ENCODE measurements around the gene CPAMD8.

The CPAMD8 gene

GRCh38 chr19:17043744-17044143, 17.1 kb upstream of the CPAMD8 start:
- Histone ChIP-seq H3K4me1 (ENCODE audit: control extremely low read depth in 1 of 4, control insufficient read depth in 4 of 4, insufficient read depth in 4 of 4, low read length in 3 of 4) (no peaks in the 10 kb centered on the region), H3K4me3 (ENCODE audit: control insufficient read depth in 1 of 7, extremely low read depth in 1 of 7, insufficient read depth in 4 of 7, low read depth in 2 of 7, low read length in 6 of 7) (no peak overlapping the region), H3K36me3 (ENCODE audit: control insufficient read depth in 4 of 4, insufficient read depth in 4 of 4, low read length in 3 of 4) (peaks cover 0 to 4% (median 1%) of the 10 kb centered on the region in 4 experiments), H3K27ac (ENCODE audit: insufficient read depth in 1 of 2, low read depth in 1 of 2, low read length in 2 of 2, poor library complexity in 1 of 2, severe bottlenecking in 2 of 2) (no peak overlapping the region), H3K9me3 (ENCODE audit: control extremely low read depth in 1 of 5, control insufficient read depth in 4 of 5, insufficient read depth in 2 of 5, low read depth in 1 of 5, low read length in 4 of 5) (no peaks in the 10 kb centered on the region), H3K27me3 (replicated peaks in 2 of 5; ENCODE audit: control insufficient read depth in 4 of 5, insufficient read depth in 5 of 5, low read length in 4 of 5) (peaks cover 0 to 7% (median 2%) of the 10 kb centered on the region in 5 experiments)
- POLR2A ChIA-PET: no interaction called here
- no peak for DNase-seq
- CTCF ChIA-PET: interaction anchor here (0.6 to 2.0 kb wide), 3 partner anchors 8 to 370 kb away, joined by 4 read pairs; no protein-coding TSS in a partner anchor
- WGBS (ENCODE audit: insufficient coverage): 87% methylated on average over 5 of the region's 7 CpGs

GRCh38 chr19:17041976-17042375, 15.4 kb upstream of the CPAMD8 start:
- no peak for DNase-seq
- H3K9me3 ChIP-seq (ENCODE audit: control extremely low read depth in 1 of 5, control insufficient read depth in 4 of 5, insufficient read depth in 2 of 5, low read depth in 1 of 5, low read length in 4 of 5): no peaks in the 10 kb centered on the region
- H3K27me3 ChIP-seq (replicated peaks in 2 of 5; ENCODE audit: control insufficient read depth in 4 of 5, insufficient read depth in 5 of 5, low read length in 4 of 5): peaks cover 0 to 7% (median 2%) of the 10 kb centered on the region in 5 experiments
- no peaks in the 10 kb centered on the region for H3K36me3 ChIP-seq (ENCODE audit: control insufficient read depth in 4 of 4, insufficient read depth in 4 of 4, low read length in 3 of 4)
- CTCF ChIA-PET: interaction anchor here (1.9 kb wide), 1 partner anchor 10 kb away, joined by 5 read pairs; no protein-coding TSS in a partner anchor
- 40% methylated on average over 6 of the region's 11 CpGs for WGBS (ENCODE audit: insufficient coverage)
- no peaks in the 10 kb centered on the region for H3K4me1 ChIP-seq (ENCODE audit: control extremely low read depth in 1 of 4, control insufficient read depth in 4 of 4, insufficient read depth in 4 of 4, low read length in 3 of 4)
- H3K27ac ChIP-seq (ENCODE audit: insufficient read depth in 1 of 2, low read depth in 1 of 2, low read length in 2 of 2, poor library complexity in 1 of 2, severe bottlenecking in 2 of 2): no peak overlapping the region
- POLR2A ChIA-PET: no interaction called here
- H3K4me3 ChIP-seq (ENCODE audit: control insufficient read depth in 1 of 7, extremely low read depth in 1 of 7, insufficient read depth in 4 of 7, low read depth in 2 of 7, low read length in 6 of 7): no peak overlapping the region

GRCh38 chr19:17037966-17038500, 11.4 kb upstream of the CPAMD8 start:
- no peak overlapping the region for H3K4me3 ChIP-seq (ENCODE audit: control insufficient read depth in 1 of 7, extremely low read depth in 1 of 7, insufficient read depth in 4 of 7, low read depth in 2 of 7, low read length in 6 of 7)
- H3K9me3 ChIP-seq (ENCODE audit: control extremely low read depth in 1 of 5, control insufficient read depth in 4 of 5, insufficient read depth in 2 of 5, low read depth in 1 of 5, low read length in 4 of 5): no peaks in the 10 kb centered on the region
- H3K27ac ChIP-seq (ENCODE audit: insufficient read depth in 1 of 2, low read depth in 1 of 2, low read length in 2 of 2, poor library complexity in 1 of 2, severe bottlenecking in 2 of 2): no peak overlapping the region
- H3K4me1 ChIP-seq (ENCODE audit: control extremely low read depth in 1 of 4, control insufficient read depth in 4 of 4, insufficient read depth in 4 of 4, low read length in 3 of 4): peaks cover 0 to 3% (median 0%) of the 10 kb centered on the region in 4 experiments
- CTCF ChIA-PET: no interaction called here
- WGBS (ENCODE audit: insufficient coverage): 92% methylated on average over 15 of the region's 15 CpGs
- H3K36me3 ChIP-seq (ENCODE audit: control insufficient read depth in 4 of 4, insufficient read depth in 4 of 4, low read length in 3 of 4): no peaks in the 10 kb centered on the region
- no peak for DNase-seq
- peaks cover 0 to 10% (median 3%) of the 10 kb centered on the region in 5 experiments for H3K27me3 ChIP-seq (replicated peaks in 2 of 5; ENCODE audit: control insufficient read depth in 4 of 5, insufficient read depth in 5 of 5, low read length in 4 of 5)
- POLR2A ChIA-PET: no interaction called here

GRCh38 chr19:17037184-17037583, 10.6 kb upstream of the CPAMD8 start:
- Histone ChIP-seq H3K36me3 (ENCODE audit: control insufficient read depth in 4 of 4, insufficient read depth in 4 of 4, low read length in 3 of 4) (no peaks in the 10 kb centered on the region), H3K4me3 (ENCODE audit: control insufficient read depth in 1 of 7, extremely low read depth in 1 of 7, insufficient read depth in 4 of 7, low read depth in 2 of 7, low read length in 6 of 7) (no peak overlapping the region), H3K4me1 (ENCODE audit: control extremely low read depth in 1 of 4, control insufficient read depth in 4 of 4, insufficient read depth in 4 of 4, low read length in 3 of 4) (peaks cover 0 to 3% (median 0%) of the 10 kb centered on the region in 4 experiments), H3K9me3 (ENCODE audit: control extremely low read depth in 1 of 5, control insufficient read depth in 4 of 5, insufficient read depth in 2 of 5, low read depth in 1 of 5, low read length in 4 of 5) (no peaks in the 10 kb centered on the region), H3K27me3 (replicated peaks in 2 of 5; ENCODE audit: control insufficient read depth in 4 of 5, insufficient read depth in 5 of 5, low read length in 4 of 5) (peaks cover 0 to 14% (median 3%) of the 10 kb centered on the region in 5 experiments), H3K27ac (ENCODE audit: insufficient read depth in 1 of 2, low read depth in 1 of 2, low read length in 2 of 2, poor library complexity in 1 of 2, severe bottlenecking in 2 of 2) (no peak overlapping the region)
- CTCF ChIA-PET: interaction anchor here (1.7 kb wide), 1 partner anchor 15 kb away, joined by 5 read pairs; no protein-coding TSS in a partner anchor
- whole genome bisulfite sequencing (ENCODE audit: insufficient coverage): 92% methylated on average over 6 of the region's 6 CpGs
- DNase-seq: no peak
- POLR2A ChIA-PET: no interaction called here

- POLR2A ChIA-PET: no interaction called here
- no peaks in the 10 kb centered on the region for H3K9me3 ChIP-seq (ENCODE audit: control extremely low read depth in 1 of 5, control insufficient read depth in 4 of 5, insufficient read depth in 2 of 5, low read depth in 1 of 5, low read length in 4 of 5)
- no peak for DNase-seq
- no peak overlapping the region for H3K27ac ChIP-seq (ENCODE audit: insufficient read depth in 1 of 2, low read depth in 1 of 2, low read length in 2 of 2, poor library complexity in 1 of 2, severe bottlenecking in 2 of 2)
- peaks cover 0 to 3% (median 0%) of the 10 kb centered on the region in 4 experiments for H3K4me1 ChIP-seq (ENCODE audit: control extremely low read depth in 1 of 4, control insufficient read depth in 4 of 4, insufficient read depth in 4 of 4, low read length in 3 of 4)
- H3K4me3 ChIP-seq (ENCODE audit: control insufficient read depth in 1 of 7, extremely low read depth in 1 of 7, insufficient read depth in 4 of 7, low read depth in 2 of 7, low read length in 6 of 7): no peak overlapping the region
- WGBS (ENCODE audit: insufficient coverage): 98% methylated on average over 4 of the region's 4 CpGs
- no peaks in the 10 kb centered on the region for H3K36me3 ChIP-seq (ENCODE audit: control insufficient read depth in 4 of 4, insufficient read depth in 4 of 4, low read length in 3 of 4)
- CTCF ChIA-PET: interaction anchor here (1.7 kb wide), 1 partner anchor 16 kb away, joined by 5 read pairs; no protein-coding TSS in a partner anchor
- peaks cover 0 to 15% (median 0%) of the 10 kb centered on the region in 5 experiments for H3K27me3 ChIP-seq (replicated peaks in 2 of 5; ENCODE audit: control insufficient read depth in 4 of 5, insufficient read depth in 5 of 5, low read length in 4 of 5)
Observed at GRCh38 chr19:17036640-17037039, 10.0 kb upstream of the CPAMD8 start.

GRCh38 chr19:17035842-17036424, 9.3 kb upstream of the CPAMD8 start:
- no peak overlapping the region for H3K27ac ChIP-seq (ENCODE audit: insufficient read depth in 1 of 2, low read depth in 1 of 2, low read length in 2 of 2, poor library complexity in 1 of 2, severe bottlenecking in 2 of 2)
- WGBS (ENCODE audit: insufficient coverage): 73% methylated on average over 13 of the region's 15 CpGs
- H3K4me3 ChIP-seq (ENCODE audit: control insufficient read depth in 1 of 7, extremely low read depth in 1 of 7, insufficient read depth in 4 of 7, low read depth in 2 of 7, low read length in 6 of 7): no peak overlapping the region
- H3K4me1 ChIP-seq (ENCODE audit: control extremely low read depth in 1 of 4, control insufficient read depth in 4 of 4, insufficient read depth in 4 of 4, low read length in 3 of 4): peaks cover 0 to 3% (median 0%) of the 10 kb centered on the region in 4 experiments
- no peaks in the 10 kb centered on the region for H3K36me3 ChIP-seq (ENCODE audit: control insufficient read depth in 4 of 4, insufficient read depth in 4 of 4, low read length in 3 of 4)
- ChIA-PET POLR2A (no interaction called here), CTCF (interaction anchor here (1.7 kb wide), 1 partner anchor 16 kb away, joined by 5 read pairs; no protein-coding TSS in a partner anchor)
- peak; percentile 57 to 80 (median 80) for DNase-seq
- H3K27me3 ChIP-seq (replicated peaks in 2 of 5; ENCODE audit: control insufficient read depth in 4 of 5, insufficient read depth in 5 of 5, low read length in 4 of 5): peaks cover 0 to 14% (median 0%) of the 10 kb centered on the region in 5 experiments
- no peaks in the 10 kb centered on the region for H3K9me3 ChIP-seq (ENCODE audit: control extremely low read depth in 1 of 5, control insufficient read depth in 4 of 5, insufficient read depth in 2 of 5, low read depth in 1 of 5, low read length in 4 of 5)

GRCh38 chr19:17031741-17032140, 5.1 kb upstream of the CPAMD8 start:
- POLR2A ChIA-PET: interaction anchor here (0.6 kb wide), 1 partner anchor 612 kb away, joined by 3 read pairs; no protein-coding TSS in a partner anchor
- CTCF ChIA-PET: no interaction called here
- Histone ChIP-seq H3K9me3 (ENCODE audit: control extremely low read depth in 1 of 5, control insufficient read depth in 4 of 5, insufficient read depth in 2 of 5, low read depth in 1 of 5, low read length in 4 of 5) (no peaks in the 10 kb centered on the region), H3K4me1 (ENCODE audit: control extremely low read depth in 1 of 4, control insufficient read depth in 4 of 4, insufficient read depth in 4 of 4, low read length in 3 of 4) (peaks cover 0 to 3% (median 0%) of the 10 kb centered on the region in 4 experiments), H3K27me3 (replicated peaks in 2 of 5; ENCODE audit: control insufficient read depth in 4 of 5, insufficient read depth in 5 of 5, low read length in 4 of 5) (peaks cover 2 to 45% (median 7%) of the 10 kb centered on the region in 5 experiments), H3K27ac (ENCODE audit: insufficient read depth in 1 of 2, low read depth in 1 of 2, low read length in 2 of 2, poor library complexity in 1 of 2, severe bottlenecking in 2 of 2) (no peak overlapping the region), H3K36me3 (ENCODE audit: control insufficient read depth in 4 of 4, insufficient read depth in 4 of 4, low read length in 3 of 4) (no peaks in the 10 kb centered on the region), H3K4me3 (ENCODE audit: control insufficient read depth in 1 of 7, extremely low read depth in 1 of 7, insufficient read depth in 4 of 7, low read depth in 2 of 7, low read length in 6 of 7) (no peak overlapping the region)
- WGBS (ENCODE audit: insufficient coverage): 91% methylated on average over 5 of the region's 6 CpGs
- no peak for DNase-seq
